ENCODE data around the gene ERCC2.
"Not testable (repeated sequence)": the region's sequence is repeated elsewhere in the genome, so short reads cannot be mapped to it uniquely, and the experiment has no call there.

ERCC2 gene

GRCh38 chr19:45370410-45371204 lies at the start of gene ERCC2:
Gene ERCC2, minus strand, starts transcription at chr19:45370573. Its CDS starts 33 bp downstream, at chr19:45370540.
- DNase-seq: peak; percentile 100

DNA sequence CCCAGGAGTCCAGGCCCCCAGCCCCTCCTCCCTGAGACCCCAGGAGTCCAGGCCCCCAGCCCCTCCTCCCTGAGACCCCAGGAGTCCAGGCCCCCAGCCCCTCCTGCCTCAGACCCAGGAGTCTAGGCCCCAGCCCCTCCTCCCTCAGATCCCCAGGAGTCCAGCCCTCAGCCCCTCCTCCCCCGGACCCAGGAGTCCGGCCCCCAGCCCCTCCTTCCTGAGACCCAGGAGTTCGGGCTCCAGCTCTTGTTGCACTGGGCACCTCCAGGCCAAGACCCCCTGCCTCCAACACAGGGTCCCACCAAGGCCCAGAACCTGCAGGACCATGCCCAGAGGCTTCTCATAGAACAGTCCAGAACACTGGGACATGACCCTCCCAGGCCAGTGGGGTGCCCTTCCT lies 49.5 kb upstream of the ERCC2 start:
- no peak for DNase-seq

DNA sequence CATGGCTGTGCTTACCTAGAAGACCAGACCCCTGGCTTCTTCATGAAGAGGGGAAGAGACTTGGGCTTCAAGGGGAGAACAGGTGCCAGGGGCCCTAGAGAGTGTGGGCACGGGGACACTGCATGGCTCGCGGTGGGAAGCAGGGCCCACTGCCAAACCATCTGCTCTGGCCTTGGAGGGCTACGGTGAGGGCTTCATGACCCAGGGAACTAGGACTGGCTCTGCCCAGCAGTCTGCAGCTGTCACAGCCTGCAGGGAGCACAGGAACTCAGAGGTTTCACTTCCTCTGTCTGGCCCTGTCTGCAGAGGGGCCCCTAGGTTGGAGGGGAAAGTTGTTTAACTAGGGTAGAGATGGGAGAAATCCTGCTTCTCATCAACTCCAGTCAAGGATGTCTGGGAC lies 49.0 kb upstream of the ERCC2 start:
- no peak for DNase-seq

DNA sequence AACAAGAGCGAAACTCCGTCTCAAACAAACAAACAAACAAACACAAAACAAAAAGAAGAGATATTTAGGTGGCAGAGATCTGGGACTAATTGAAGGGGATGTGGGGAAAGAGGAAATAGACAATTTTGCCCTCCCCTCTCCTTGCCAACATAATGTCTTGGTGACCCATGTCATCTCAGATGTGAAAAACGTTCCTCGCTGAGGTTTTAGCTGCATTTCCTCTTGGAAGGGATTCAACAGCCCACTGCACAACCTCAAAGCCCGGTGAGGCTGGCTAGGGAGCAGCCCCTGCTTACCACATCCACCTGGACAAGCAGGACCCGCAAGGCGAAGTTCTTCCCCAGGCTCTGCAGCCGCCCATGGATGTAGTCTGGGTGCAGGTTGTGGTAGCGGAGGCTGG lies 48.4 kb upstream of the ERCC2 start:
- no peak for DNase-seq

DNA sequence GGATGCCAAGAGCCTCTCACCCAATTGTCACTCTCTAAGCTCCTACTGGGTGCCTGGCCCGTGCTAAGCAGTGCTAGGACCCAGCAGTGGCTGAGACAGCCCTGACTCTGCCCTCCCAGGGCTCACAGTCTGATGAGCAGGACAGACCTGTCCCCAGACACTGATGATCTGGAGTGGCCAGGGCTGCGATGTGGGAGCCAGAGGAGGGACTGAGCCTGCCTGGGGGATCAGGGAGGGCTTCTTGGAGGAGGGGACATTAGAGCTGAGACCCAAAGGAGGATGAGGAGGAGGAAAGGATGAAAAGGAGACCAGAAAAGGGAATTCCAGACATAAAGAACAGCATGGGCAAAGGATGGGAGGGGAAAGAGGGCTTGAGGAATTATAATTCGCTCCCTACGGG lies 46.8 kb upstream of the ERCC2 start:
- no peak for DNase-seq

DNA sequence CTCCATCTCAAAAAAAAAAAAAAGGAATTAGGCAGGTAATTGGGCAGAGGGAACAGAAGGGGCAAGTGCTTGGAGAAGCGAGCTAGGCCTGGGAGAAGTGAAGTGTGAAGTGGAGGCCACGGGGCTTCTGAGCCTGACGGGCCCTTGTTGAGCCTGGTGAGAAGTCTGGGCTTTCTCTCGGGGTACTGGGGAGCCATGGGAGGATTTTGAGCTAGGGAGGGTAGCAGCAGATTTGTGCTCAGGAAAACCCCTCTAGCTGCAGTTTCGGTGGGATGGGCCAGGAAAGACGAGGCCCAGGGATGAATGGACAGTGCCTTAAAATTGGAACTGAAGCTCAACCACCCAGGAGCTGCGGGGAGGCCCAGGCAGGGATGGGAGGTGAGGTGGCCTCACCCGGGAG lies 44.1 kb upstream of the ERCC2 start:
- no peak for DNase-seq

GRCh38 chr19:45413497-45413896 lies 43.1 kb upstream of the ERCC2 start:
- DNase-seq: no peak

- not testable (repeated sequence) for DNase-seq
These were observed 40.0 kb upstream of the ERCC2 start for GRCh38 chr19:45410330-45410729.

DNA sequence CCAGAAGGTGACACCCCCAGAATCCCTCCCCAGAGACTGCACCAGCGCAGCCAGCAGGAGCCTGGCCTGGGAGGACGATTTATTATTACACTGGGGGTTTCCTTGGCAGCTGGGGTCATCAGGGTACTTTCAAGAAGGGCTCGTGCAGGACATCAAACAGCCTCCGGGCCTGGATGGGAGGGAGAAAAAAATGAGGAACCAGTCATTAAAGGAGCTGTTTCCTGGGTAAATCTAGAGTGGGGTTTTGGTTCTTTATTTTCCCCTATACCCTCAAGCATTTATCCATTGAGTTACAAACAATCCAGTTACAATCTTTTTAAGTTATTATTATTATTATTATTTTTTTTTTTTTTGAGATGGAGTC lies 39.2 kb upstream of the ERCC2 start:
- DNase-seq: no peak

- no peak for DNase-seq
These were observed 38.6 kb upstream of the ERCC2 start for GRCh38 chr19:45408830-45409556.

DNA sequence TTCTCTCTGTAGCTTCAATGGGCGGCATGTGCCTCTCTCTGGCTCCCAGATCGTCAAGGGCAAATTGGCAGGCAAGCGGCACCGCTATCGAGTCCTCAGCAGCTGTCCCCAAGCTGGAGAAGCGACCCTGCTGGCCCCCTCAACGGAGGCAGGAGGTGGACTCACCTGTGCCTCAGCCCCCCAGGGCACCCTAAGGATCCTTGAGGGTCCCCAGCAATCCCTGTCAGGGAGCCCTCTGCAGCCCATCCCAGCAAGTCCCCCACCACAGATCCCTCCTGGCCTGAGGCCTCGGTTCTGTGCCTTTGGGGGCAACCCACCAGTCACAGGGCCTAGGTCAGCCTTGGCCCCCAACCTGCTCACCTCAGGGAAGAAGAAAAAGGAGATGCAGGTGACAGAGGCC lies 37.7 kb upstream of the ERCC2 start:
- no peak for DNase-seq

DNA sequence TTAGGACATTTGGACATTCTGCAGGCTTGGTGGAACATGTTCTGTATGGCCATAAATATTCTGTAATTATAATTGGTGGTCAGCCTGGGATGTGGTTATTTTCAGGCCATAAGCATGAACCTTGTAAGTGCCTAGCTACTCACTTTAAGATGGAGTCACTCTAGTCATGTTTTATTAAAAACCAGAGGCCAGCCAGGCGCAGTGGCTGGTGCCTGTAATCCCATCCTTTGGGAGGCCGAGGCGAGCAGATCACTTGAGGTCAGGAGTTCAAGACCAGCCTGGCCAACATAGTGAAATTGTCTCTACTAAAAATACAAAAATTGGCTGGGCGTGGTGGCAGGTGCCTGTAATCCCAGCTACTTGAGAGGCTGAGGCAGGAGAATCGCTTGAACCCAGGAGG lies 37.2 kb upstream of the ERCC2 start:
- not testable (repeated sequence) for DNase-seq

- DNase-seq: no peak
These were observed 36.7 kb upstream of the ERCC2 start for GRCh38 chr19:45407091-45407375.

DNA sequence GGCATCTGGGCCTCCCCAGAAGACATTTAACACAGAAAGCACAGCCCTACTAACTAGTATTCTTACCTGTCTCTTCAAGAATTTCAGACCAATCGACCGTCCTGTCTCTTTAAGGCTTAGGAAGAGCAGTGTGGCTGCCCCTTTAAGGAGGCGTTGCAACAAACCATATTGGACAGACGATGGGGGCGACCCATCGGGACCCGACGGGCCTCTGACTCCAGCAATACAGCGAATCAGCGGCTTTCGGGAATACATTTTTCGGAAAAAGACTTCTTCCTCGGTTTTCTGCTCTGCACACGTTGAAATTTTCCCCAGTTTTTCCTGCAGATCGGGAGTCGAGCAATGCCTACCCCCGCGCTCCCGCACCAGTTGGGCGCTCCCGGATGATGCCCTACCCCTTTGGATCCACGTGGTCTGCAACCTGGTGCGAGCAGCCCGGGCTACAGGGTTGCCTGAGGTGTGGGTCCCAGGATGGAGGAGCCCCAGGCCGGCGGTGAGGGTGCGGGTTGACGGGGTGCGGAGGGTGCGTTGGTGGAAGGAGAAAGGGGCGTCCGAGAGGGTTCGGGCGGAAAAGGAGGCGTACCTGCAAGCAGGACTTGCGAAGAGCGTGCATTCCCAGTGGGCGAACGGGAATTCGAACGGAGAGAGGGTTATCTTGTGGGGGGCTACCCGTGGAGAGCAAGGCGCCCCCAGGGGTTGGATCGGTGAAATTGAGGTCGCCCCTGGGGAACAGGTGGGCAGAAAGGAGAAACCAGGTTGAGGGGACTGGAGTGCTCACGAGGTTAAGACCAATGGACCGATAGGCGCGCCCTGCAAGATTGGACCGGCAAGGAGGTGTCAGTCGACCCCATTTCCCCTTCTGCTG lies 36.1 kb upstream of the ERCC2 start, which contains the start of gene POLR1G:
Gene POLR1G, plus strand, starts transcription at position 419 of the 865 bp plus-strand sequence. Its CDS starts 53 bp downstream, at position 472.
- DNase-seq: peak; percentile 66

GRCh38 chr19:45405435-45406225 lies 35.3 kb upstream of the ERCC2 start:
- DNase-seq: peak; percentile 74

GRCh38 chr19:45404557-45405434 lies 34.4 kb upstream of the ERCC2 start, which contains the start of gene PPP1R13L:
Gene PPP1R13L, minus strand, starts transcription at chr19:45405069. Its CDS starts 6,751 bp downstream, at chr19:45398318.
- DNase-seq: peak; percentile 21

- DNase-seq: peak; percentile 35
These were observed 33.6 kb upstream of the ERCC2 start for GRCh38 chr19:45403781-45404556.

- DNase-seq: no peak
These were observed 32.9 kb upstream of the ERCC2 start for GRCh38 chr19:45403272-45403671.

- DNase-seq: no peak
These were observed 32.1 kb upstream of the ERCC2 start for GRCh38 chr19:45402298-45403061.

- DNase-seq: no peak
These were observed 31.4 kb upstream of the ERCC2 start for GRCh38 chr19:45401815-45402214.

Data from activated CD4-positive, alpha-beta T cell treated with anti-CD3 and anti-CD28 coated beads for 1 hour (primary cell).